Stimulated activated CD8-positive, alpha-beta memory T cell treated with anti-CD3 and anti-CD28 coated beads, Interleukin-4, amount 100 ng/mL, for 4 hours (primary cell): ENCODE measurements around the gene ENTPD7.
A peak's percentile ranks its signal among the peaks of the same experiment; 100 is the strongest.
"Not testable (repeated sequence)": the region's sequence is repeated elsewhere in the genome, so short reads cannot be mapped to it uniquely, and the experiment has no call there.

ENCODE experiments used
- DNase-seq, 2 donors: peaks; one replicate each; pipeline ENCODE4 v3.0.0-alpha.2; 2020; ENCODE audit warnings: low read depth in 2 of 2, low spot score in 1 of 2

ENTPD7 gene

GRCh38 chr10:99659031-99659867, at the start of gene ENTPD7:
TSS of gene ENTPD7 (plus strand) at chr10:99659509. CDS start at chr10:99659957, 448 bp downstream.
- peak; percentile 56 to 78 for DNase-seq

- DNase-seq: no peak
Observed at GRCh38 chr10:99610221-99610620, 49.1 kb upstream of the ENTPD7 start.

DNA sequence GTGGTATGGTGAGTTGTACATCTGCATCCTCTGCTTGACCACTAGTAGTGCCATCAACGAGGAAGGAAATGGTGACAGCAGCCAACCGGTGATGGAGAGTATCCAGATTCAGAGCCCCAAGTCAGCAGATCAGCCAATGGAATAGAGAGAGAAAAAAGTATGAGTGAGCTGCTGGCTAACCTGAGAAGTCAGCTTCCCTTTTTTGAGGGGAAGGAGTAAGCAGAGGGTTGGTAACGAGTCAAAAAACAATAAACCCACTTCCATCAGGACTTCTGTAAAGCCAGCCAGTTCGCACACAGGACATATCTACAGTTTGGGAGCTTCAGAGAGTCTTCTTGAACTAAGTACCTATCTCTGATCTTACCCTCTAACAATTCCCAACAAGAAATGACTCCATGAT, 48.0 kb upstream of the ENTPD7 start:
- no peak for DNase-seq

- DNase-seq: no peak
Observed at GRCh38 chr10:99612167-99612831, 47.0 kb upstream of the ENTPD7 start.

GRCh38 chr10:99615426-99615825, 43.9 kb upstream of the ENTPD7 start:
- no peak for DNase-seq

DNA sequence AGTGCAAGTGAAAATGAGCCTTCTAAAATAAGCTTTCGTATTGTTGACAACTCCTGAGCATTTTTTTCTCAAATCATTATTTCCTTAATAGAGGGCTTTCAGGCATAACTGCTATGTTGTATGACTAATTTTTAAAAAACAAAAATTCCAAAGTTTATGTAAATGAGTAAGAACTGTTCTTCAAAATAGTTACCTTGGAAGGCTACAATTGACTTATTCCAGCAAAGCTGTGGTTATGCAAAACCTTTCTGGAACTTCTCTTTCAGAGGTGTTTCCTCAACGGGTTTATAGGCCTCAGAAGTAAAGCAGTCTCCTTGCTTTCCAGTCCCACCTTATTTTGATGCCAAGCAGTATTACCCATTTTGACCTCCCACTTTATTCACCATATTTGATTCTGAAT, 41.6 kb upstream of the ENTPD7 start:
- DNase-seq: no peak

GRCh38 chr10:99619090-99619800, 40.1 kb upstream of the ENTPD7 start:
- DNase-seq: no peak

DNA sequence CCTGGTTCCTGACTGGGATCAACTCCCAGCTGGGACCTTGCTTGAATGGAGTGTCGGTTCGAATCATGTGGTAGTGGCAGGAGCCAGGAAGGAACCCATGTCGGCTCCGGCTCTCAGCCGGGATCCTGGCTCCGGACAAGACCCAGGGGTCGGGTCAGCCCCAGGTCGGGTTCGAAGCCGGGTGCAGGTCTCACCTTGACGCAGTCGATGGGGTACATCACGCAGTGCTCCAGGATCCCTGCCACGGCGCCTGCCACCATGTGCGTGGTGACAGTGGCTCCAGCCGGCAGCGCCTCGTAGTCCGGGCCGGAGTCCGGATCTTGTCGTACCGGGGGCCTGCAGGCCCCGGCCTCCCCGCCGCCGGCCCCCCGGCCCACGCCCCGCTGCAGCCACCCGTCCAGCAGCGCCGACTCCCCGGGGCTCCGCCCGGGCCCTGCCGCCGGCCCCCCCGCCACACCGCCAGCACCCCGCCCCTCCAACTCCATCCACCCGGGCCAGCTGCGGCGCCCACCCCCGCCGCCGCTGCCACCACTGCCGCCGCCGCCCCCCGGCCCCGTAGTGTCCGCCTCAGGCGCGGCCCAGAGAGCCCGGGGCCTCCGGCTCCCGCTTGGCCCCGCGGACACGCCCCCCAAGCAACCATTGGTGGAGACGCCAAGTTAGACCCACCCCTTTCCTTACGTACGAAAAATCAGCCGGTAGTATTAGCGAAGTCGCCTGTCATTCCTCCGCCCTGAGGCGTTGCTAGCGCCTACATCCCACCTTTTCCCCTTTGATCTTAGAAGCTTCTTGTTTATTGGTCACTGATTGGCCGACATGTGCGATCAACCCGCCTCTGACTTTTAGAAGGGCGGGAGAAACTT, 39.2 kb upstream of the ENTPD7 start, which contains the start of gene SLC25A28:
TSS of gene SLC25A28 (minus strand) at position 589 of the 860 bp plus-strand sequence. CDS start at position 485, 104 bp downstream.
- DNase-seq: peak in 1 of 2 donors; percentile 77

DNA sequence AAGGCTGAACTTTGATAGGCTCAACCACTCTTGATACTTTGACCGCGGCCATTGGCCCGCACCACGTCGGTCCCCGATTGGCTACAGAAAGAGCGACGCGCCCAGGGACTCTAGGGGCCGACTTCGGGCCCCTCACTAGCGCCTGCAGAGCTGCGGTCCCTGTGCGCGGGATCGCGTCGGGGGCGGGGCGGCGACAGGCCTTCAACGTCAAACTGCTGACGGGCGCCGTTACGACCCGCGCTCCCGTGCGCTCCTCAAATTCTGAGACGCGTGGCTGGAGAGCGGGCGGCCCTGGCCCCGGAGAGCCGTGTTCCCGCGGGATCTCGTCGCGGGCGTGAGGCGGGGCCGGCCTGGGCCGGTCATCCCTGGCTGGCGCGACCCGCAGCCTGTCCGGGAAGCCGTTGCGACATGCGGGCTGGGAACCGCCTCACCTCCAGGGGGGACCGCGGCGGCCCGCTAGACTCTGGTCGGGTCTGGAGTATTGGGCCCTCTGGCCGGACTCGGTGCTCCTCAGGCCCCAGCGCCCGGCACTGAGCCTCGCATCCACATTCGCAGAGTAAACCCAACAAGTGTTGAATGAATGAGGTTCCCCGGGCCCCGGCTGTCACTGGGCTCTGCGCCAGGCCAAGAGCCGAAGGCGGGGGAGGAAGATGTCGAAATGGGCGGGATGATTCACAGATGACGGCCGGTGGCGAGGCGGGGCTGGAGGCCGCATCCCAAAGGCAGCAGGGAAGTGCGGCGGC, 38.4 kb upstream of the ENTPD7 start:
- peak; percentile 69 to 88 for DNase-seq

- no peak for DNase-seq
Observed at GRCh38 chr10:99621454-99622251, 37.7 kb upstream of the ENTPD7 start.

- no peak for DNase-seq
Observed at GRCh38 chr10:99623919-99624318, 35.4 kb upstream of the ENTPD7 start.

- not testable (repeated sequence) for DNase-seq
Observed at GRCh38 chr10:99625124-99625523, 34.2 kb upstream of the ENTPD7 start.

DNA sequence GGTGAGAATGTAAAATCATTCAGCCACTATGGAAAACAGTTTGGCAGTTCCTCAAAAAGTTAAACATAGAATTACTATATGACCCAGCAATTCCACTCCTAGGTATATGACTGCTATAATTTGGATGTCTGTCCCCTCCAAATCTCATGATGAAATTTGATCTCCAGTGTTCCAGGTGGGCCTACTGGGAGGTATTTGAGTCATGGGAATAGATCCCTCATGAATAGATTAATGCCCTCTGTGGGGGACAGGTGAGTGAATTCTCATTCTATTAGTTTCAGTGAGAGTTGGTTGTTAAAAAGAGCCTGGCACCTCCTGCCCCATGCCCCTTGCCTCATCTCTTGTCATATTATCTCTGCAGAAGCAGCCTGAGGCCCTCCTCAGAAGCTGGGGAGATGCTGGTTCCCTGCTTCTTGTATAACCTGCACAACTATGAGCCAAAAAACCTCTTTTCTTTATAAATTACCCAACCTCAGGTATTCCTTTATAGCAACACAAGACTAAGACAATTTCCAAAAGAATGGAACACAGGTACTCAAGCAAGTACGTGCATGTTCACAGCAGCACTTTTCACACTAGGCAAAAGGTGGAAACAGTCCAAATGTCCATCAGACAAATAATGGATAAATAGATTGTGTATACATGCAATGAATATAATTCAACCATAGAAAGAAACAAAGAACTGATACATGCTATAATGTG, 30.2 kb upstream of the ENTPD7 start:
- no peak for DNase-seq

GRCh38 chr10:99629625-99629978, 29.7 kb upstream of the ENTPD7 start:
- DNase-seq: no peak

DNA sequence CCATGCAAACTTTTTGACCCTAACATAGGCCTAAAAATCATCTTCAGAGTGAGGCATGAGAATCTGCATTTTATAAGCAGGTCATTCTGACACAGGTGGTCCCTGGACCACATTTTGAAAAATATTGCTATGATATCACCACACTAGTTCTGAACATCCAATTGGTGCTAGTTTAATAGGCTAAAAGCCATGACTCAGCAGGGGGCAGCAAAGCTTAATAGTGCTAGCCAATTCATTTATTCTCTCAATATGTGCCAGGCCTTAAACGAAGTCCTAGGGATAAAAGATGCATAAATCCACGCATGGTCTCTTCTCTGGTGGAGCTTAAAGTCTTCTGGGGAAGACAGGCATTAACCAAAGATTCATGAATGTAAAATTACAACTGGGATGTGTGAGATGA, 28.9 kb upstream of the ENTPD7 start:
- no peak for DNase-seq

DNA sequence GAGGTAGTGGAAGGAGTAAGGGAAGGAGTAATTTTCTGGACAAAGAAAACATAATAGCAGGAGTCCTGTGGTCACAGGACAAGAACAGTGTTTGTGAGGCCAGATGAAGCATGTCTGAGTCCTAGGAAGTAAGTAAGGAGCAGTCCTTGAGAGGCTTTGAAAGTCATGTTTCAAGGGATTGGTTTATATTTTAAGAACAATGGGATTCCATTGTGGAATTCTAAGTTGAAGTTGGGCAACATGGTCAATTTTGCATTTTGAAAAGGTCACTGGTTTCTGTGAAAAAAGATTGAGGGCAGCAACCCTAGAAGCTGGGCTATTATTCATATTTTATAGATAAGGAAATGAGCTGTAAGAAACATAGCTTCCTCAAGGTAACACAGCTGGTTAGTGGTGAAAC, 28.3 kb upstream of the ENTPD7 start:
- DNase-seq: no peak

GRCh38 chr10:99631496-99631895, 27.8 kb upstream of the ENTPD7 start:
- no peak for DNase-seq

DNA sequence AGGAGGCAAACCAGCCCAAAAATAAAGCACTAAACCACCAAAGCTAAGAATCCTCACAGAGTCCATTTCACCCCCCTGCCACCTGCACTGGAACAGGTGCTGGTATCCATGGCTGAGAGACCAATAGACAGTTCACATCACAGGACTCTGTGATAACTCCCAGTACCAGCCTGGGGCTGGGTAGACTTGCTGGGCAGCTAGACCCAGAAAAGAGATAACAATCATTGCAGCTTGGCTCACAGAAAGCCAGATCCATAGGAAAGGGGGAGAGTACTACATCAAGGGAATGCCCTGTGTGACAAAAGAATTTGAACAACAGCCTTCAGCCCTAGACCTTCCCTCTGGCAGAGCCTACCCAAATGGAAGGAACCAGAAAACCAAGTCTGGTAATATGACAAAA, 25.5 kb upstream of the ENTPD7 start:
- DNase-seq: no peak
